ENCODE results near the gene PALLD.

Gene PALLD

DNA sequence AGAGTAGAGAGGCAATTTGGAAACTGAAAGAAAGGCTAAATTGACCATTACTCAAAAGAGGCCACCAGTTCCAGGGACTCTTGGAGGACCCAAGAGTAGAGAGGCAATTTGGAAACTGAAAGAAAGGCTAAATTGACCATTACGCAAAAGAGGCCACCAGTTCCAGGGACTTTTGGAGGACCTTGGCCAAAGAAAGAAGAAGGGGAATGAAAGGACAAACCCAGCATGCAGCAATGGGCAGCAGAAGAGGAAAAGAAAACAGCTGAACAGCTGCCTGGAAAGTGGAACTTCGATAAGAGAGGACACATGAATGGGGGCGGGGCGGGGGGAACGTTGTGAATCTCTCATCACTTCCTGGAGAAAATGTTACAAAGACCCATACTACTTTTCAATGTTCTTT, 80.8 kb downstream of the PALLD start:
- peaks cover 16% of the 10 kb centered on the region; the same call in 1 of the 2 replicates for H3F3A ChIP-seq (ENCODE audit: insufficient read depth, low read length)
- DNase-seq = no peak
- H3K27me3 ChIP-seq (replicated peaks; ENCODE audit: insufficient read depth, low read length) = no peaks in the 10 kb centered on the region
- no peak overlapping the region for H3K4me2 ChIP-seq (ENCODE audit: low read depth, low read length)
- no peaks in the 10 kb centered on the region for H3K36me3 ChIP-seq (replicated peaks; ENCODE audit: insufficient read depth, low read length)
- H4K20me1 ChIP-seq (ENCODE audit: insufficient read depth, low read length) = no peaks in the 10 kb centered on the region
- TF ChIP-seq EZH2phosphoT487 (IDR thresholded peaks at IDR 0.05; ENCODE audit: low read length) (no peak), EZH2 (optimal IDR thresholded peaks at IDR 0.05; ENCODE audit: low read depth, low read length) (no peak)
- TF ChIP-seq, protein P1, sequence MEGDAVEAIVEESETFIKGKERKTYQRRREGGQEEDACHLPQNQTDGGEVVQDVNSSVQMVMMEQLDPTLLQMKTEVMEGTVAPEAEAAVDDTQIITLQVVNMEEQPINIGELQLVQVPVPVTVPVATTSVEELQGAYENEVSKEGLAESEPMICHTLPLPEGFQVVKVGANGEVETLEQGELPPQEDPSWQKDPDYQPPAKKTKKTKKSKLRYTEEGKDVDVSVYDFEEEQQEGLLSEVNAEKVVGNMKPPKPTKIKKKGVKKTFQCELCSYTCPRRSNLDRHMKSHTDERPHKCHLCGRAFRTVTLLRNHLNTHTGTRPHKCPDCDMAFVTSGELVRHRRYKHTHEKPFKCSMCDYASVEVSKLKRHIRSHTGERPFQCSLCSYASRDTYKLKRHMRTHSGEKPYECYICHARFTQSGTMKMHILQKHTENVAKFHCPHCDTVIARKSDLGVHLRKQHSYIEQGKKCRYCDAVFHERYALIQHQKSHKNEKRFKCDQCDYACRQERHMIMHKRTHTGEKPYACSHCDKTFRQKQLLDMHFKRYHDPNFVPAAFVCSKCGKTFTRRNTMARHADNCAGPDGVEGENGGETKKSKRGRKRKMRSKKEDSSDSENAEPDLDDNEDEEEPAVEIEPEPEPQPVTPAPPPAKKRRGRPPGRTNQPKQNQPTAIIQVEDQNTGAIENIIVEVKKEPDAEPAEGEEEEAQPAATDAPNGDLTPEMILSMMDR (IDR thresholded peaks at IDR 0.05; ENCODE audit: low read length) = no peak
- H3K9me3 ChIP-seq (replicated peaks; ENCODE audit: insufficient read depth, low read length) = no peaks in the 10 kb centered on the region
- no peak overlapping the region for H3K4me3 ChIP-seq (ENCODE audit: low read length)
- no peak overlapping the region for H3K27ac ChIP-seq (ENCODE audit: low read length)
- H3K4me1 ChIP-seq (ENCODE audit: low read length) = peaks cover 17% of the 10 kb centered on the region
- no peaks in the 10 kb centered on the region for H3K79me2 ChIP-seq (ENCODE audit: low read length)
- H3K9ac ChIP-seq (ENCODE audit: low read length) = no peak overlapping the region
- H3K9me2 ChIP-seq (replicated peaks; ENCODE audit: insufficient read depth, low read length) = no peaks in the 10 kb centered on the region
- no peak overlapping the region for H2AFZ ChIP-seq (ENCODE audit: low read length)

DNA sequence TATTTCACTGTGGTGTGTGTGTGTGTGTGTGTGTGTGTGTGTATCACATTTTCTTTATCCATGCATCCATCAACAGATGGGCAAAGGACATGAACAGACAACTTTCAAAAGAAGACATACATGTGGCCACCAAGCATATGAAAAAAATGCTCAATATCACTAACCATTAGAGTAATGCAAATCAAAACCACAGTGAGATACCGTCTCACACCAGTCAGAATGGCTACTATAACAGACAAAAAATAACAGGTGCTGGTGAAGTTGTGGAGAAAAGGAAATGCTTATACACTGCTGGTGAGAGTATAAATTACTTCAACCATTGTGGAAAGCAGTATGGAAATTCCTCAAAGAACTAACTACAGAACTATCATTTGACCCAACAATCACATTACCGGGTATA, 83.4 kb downstream of the PALLD start:
- H3K27me3 ChIP-seq (replicated peaks; ENCODE audit: insufficient read depth, low read length) = no peaks in the 10 kb centered on the region
- H3K36me3 ChIP-seq (replicated peaks; ENCODE audit: insufficient read depth, low read length) = no peaks in the 10 kb centered on the region
- no peaks in the 10 kb centered on the region for H3K9me3 ChIP-seq (replicated peaks; ENCODE audit: insufficient read depth, low read length)
- no peak overlapping the region for H3K9ac ChIP-seq (ENCODE audit: low read length)
- no peaks in the 10 kb centered on the region for H4K20me1 ChIP-seq (ENCODE audit: insufficient read depth, low read length)
- H3K9me2 ChIP-seq (replicated peaks; ENCODE audit: insufficient read depth, low read length) = no peaks in the 10 kb centered on the region
- H3K4me3 ChIP-seq (ENCODE audit: low read length) = no peak overlapping the region
- H3K4me2 ChIP-seq (ENCODE audit: low read depth, low read length) = no peak overlapping the region
- H3K79me2 ChIP-seq (ENCODE audit: low read length) = no peaks in the 10 kb centered on the region
- TF ChIP-seq, protein P1 (IDR thresholded peaks at IDR 0.05; ENCODE audit: low read length) = no peak
- TF ChIP-seq EZH2phosphoT487 (IDR thresholded peaks at IDR 0.05; ENCODE audit: low read length) = no peak
- TF ChIP-seq EZH2 (optimal IDR thresholded peaks at IDR 0.05; ENCODE audit: low read depth, low read length) = no peak
- no peak overlapping the region for H3K27ac ChIP-seq (ENCODE audit: low read length)
- H2AFZ ChIP-seq (ENCODE audit: low read length) = no peak overlapping the region
- H3K4me1 ChIP-seq (ENCODE audit: low read length) = peaks cover 8% of the 10 kb centered on the region
- no peak for DNase-seq
- H3F3A ChIP-seq (ENCODE audit: insufficient read depth, low read length) = peaks cover 8% of the 10 kb centered on the region; the same call in 1 of the 2 replicates

DNA sequence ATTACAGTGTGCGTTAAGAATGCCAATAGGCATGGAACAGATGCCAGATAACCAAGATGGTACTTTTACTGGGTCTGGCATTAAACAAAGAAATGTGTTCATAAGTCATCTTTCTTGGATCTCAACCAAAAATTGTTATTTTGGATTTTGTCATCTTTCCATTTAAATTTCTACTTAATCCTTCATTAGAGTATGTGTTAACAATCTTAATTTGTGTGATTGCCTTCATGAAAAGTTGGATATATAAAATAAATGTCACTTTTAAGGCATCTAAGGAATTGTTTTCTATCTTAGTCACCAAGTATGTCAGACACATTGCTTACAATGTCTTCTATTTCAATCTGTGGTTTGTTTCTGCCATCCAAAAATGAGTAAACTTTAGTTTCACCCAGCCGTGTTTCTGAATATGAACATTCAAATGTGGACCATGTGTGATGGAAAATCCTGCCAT, 87.5 kb downstream of the PALLD start:
- Histone ChIP-seq H4K20me1 (ENCODE audit: insufficient read depth, low read length) (no peaks in the 10 kb centered on the region), H3K36me3 (replicated peaks; ENCODE audit: insufficient read depth, low read length) (no peaks in the 10 kb centered on the region), H3K79me2 (ENCODE audit: low read length) (no peaks in the 10 kb centered on the region), H3K9ac (ENCODE audit: low read length) (no peak overlapping the region), H2AFZ (ENCODE audit: low read length) (no peak overlapping the region), H3K9me2 (replicated peaks; ENCODE audit: insufficient read depth, low read length) (no peaks in the 10 kb centered on the region), H3K4me1 (ENCODE audit: low read length) (no peaks in the 10 kb centered on the region), H3K27ac (ENCODE audit: low read length) (no peak overlapping the region), H3K4me2 (ENCODE audit: low read depth, low read length) (no peak overlapping the region), H3K9me3 (replicated peaks; ENCODE audit: insufficient read depth, low read length) (no peaks in the 10 kb centered on the region), H3K27me3 (replicated peaks; ENCODE audit: insufficient read depth, low read length) (no peaks in the 10 kb centered on the region), H3F3A (ENCODE audit: insufficient read depth, low read length) (no peaks in the 10 kb centered on the region), H3K4me3 (ENCODE audit: low read length) (no peak overlapping the region)
- no peak for DNase-seq
- TF ChIP-seq, protein P1 (IDR thresholded peaks at IDR 0.05; ENCODE audit: low read length) = no peak
- TF ChIP-seq EZH2 (optimal IDR thresholded peaks at IDR 0.05; ENCODE audit: low read depth, low read length) (no peak), EZH2phosphoT487 (IDR thresholded peaks at IDR 0.05; ENCODE audit: low read length) (no peak)
